Smooth muscle cell (in vitro differentiated cells): ENCODE measurements around the gene SS18L1. TPM values are rescaled to one million over a fixed set of nuclear protein-coding genes. Genes with fewer than 3 reads are reported as not detected.

Experiments used
- DNase-seq: peaks from one replicate; lab custom pipeline; 2025; ENCODE audit not compliant: unreplicated experiment; lab: John Stamatoyannopoulos, UW
- H2AFZ ChIP-seq: fragments of 200-600 bp; sonication (generic); 2 replicates; pipeline ENCODE4 v1.6.0; 2016; ENCODE audit warnings: antibody characterized with exemption, low read depth, mild to moderate bottlenecking
- H3F3A ChIP-seq: fragments of 200-600 bp; sonication (generic); 2 replicates; pipeline ENCODE4 v1.6.0; 2017; ENCODE audit warnings: antibody characterized with exemption, low read depth
- H3K27ac ChIP-seq: fragments of 200-600 bp; sonication (generic); 2 replicates; pipeline ENCODE4 v1.5.1; 2016; ENCODE audit warnings: low read depth, mild to moderate bottlenecking
- H3K27me3 ChIP-seq: fragments of 200-600 bp; sonication (generic); 2 replicates; pipeline ENCODE4 v1.6.1; 2016; ENCODE audit warnings: low read depth, mild to moderate bottlenecking
- H3K36me3 ChIP-seq: fragments of 200-600 bp; sonication (generic); 2 replicates; pipeline ENCODE4 v1.5.1; 2016; ENCODE audit warnings: low read depth
- H3K4me1 ChIP-seq: fragments of 200-600 bp; sonication (generic); 2 replicates; pipeline ENCODE4 v1.5.1; 2016; ENCODE audit warnings: low read depth
- H3K4me2 ChIP-seq: fragments of 200-600 bp; sonication (generic); 2 replicates; pipeline ENCODE4 v1.6.0; 2016; ENCODE audit warnings: mild to moderate bottlenecking
- H3K4me3 ChIP-seq: fragments of 200-600 bp; sonication (generic); 2 replicates; pipeline ENCODE4 v1.5.1; 2016; ENCODE audit warnings: mild to moderate bottlenecking
- H3K79me2 ChIP-seq: fragments of 200-600 bp; sonication (generic); 2 replicates; pipeline ENCODE4 v1.6.0; 2016; ENCODE audit warnings: low read depth, mild to moderate bottlenecking
- H3K9ac ChIP-seq: fragments of 200-600 bp; sonication (generic); 2 replicates; pipeline ENCODE4 v1.6.0; 2016; ENCODE audit warnings: low read depth
- H3K9me3 ChIP-seq: fragments of 200-600 bp; sonication (generic); replicated peaks from 2 replicates; pipeline ENCODE4 v1.5.1; 2016; ENCODE audit warnings: low read depth
- H4K20me1 ChIP-seq: fragments of 200-600 bp; sonication (generic); 2 replicates; pipeline ENCODE4 v1.6.0; 2016; ENCODE audit warnings: low read depth
- CTCF ChIP-seq: fragments of 200-600 bp; sonication (generic); IDR thresholded peaks from 2 replicates; pipeline ENCODE4 v1.5.1; 2017; ENCODE audit warnings: borderline replicate concordance, mild to moderate bottlenecking, antibody characterized with exemption; ENCODE audit not compliant: insufficient read depth, poor library complexity, severe bottlenecking
- WGBS: methylation state at CpG from one replicate; pipeline ENCODE4 v1.1.7; 2016; ENCODE audit warnings: low lambda C conversion rate; 5-methylcytosine and 5-hydroxymethylcytosine counted together
- polyA plus RNA-seq: library from polyadenylated mRNA; unstranded; fragments of >200 nt; fragmentation: Nextera tagmentation; extraction: Ambion mirVana; gene quantifications from 2 replicates; pipeline ENCODE4 v1.2.1, GENCODE V29; 2016
- total RNA-seq: library from RNA; depleted of rRNA; stranded (reverse); fragments of >200 nt; gene quantifications from 2 replicates; pipeline ENCODE4 v1.2.3, GENCODE V29; 2014

SS18L1 gene
- total and polyA plus RNA-seq, 2 experiments from 2014 or later: 2.3 to 10.1 TPM

GRCh38 chr20:62222266-62222850 is 78.8 kb downstream of the SS18L1 start:
- H3F3A ChIP-seq: no peaks in the 10 kb centered on the region
- no peak overlapping the region for H3K4me3 ChIP-seq
- H3K36me3 ChIP-seq: no peaks in the 10 kb centered on the region
- H3K27ac ChIP-seq: no peak overlapping the region
- no peak overlapping the region for H2AFZ ChIP-seq
- peaks cover 11% of the 10 kb centered on the region for H4K20me1 ChIP-seq
- no peaks in the 10 kb centered on the region for H3K79me2 ChIP-seq
- 82% methylated on average over 18 of the region's 18 CpGs for WGBS
- H3K9ac ChIP-seq: no peak overlapping the region
- no peak for DNase-seq
- no peak overlapping the region for H3K4me2 ChIP-seq
- peaks cover 83% of the 10 kb centered on the region for H3K27me3 ChIP-seq
- H3K4me1 ChIP-seq: peaks cover 23% of the 10 kb centered on the region
- no peak for TF ChIP-seq CTCF
- H3K9me3 ChIP-seq: no peaks in the 10 kb centered on the region

DNA sequence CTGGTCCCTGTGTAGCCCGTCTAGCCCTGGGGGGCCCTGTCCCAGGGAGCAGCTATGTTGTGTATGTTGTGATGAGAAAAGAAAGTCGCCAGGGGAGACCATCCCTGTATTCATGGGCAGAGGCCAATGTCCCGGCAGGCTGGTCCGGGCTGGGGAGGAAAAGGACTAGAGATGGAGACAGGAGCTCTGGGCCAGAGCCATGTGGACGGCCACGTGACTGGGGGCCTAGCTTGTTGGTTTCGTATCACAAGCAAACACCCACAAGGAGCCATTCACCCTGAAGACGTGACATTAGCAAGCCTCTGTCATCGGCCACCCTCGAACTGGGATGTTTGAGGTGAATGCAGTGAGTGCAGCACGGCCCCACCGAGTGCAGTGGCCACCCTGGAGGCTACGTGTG is 79.4 kb downstream of the SS18L1 start:
- WGBS: 78% methylated on average over 13 of the region's 13 CpGs
- H3K4me3 ChIP-seq: no peak overlapping the region
- H3K4me2 ChIP-seq: no peak overlapping the region
- TF ChIP-seq CTCF: no peak
- no peaks in the 10 kb centered on the region for H3K9me3 ChIP-seq
- H3K79me2 ChIP-seq: no peaks in the 10 kb centered on the region
- no peaks in the 10 kb centered on the region for H3K36me3 ChIP-seq
- H3K4me1 ChIP-seq: peaks cover 23% of the 10 kb centered on the region
- H3K27ac ChIP-seq: no peak overlapping the region
- H3K9ac ChIP-seq: no peak overlapping the region
- no peaks in the 10 kb centered on the region for H3F3A ChIP-seq
- no peak for DNase-seq
- no peak overlapping the region for H2AFZ ChIP-seq
- peaks cover 77% of the 10 kb centered on the region for H3K27me3 ChIP-seq
- H4K20me1 ChIP-seq: peaks cover 11% of the 10 kb centered on the region

DNA sequence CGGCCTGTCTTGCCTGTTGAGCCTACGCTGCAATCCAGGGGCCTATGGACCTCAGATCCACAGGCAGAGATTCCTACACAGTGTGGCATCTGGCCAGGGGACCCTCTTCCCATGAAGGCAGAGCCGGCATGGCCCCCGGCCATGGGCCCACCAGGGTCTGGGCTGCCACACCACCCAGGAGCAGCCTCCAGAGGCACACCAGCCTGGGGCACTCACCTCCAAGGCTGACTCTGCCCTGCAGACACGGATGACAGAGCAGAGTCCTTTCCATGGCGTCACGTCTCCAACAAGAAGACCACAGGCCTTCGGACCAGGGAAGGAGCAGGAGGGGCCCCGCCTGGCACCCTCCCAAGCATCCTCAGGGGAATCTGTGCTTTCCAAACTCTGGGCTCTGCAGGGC is 80.0 kb downstream of the SS18L1 start:
- Histone ChIP-seq H4K20me1 (peaks cover 11% of the 10 kb centered on the region), H3K36me3 (no peaks in the 10 kb centered on the region), H3K4me2 (no peak overlapping the region), H3K9ac (no peak overlapping the region), H2AFZ (no peak overlapping the region), H3F3A (no peaks in the 10 kb centered on the region), H3K27ac (no peak overlapping the region), H3K79me2 (no peaks in the 10 kb centered on the region), H3K4me1 (peaks cover 20% of the 10 kb centered on the region), H3K4me3 (no peak overlapping the region), H3K27me3 (peaks cover 71% of the 10 kb centered on the region), H3K9me3 (no peaks in the 10 kb centered on the region)
- no peak for DNase-seq
- WGBS: 88% methylated on average over 9 of the region's 9 CpGs
- no peak for TF ChIP-seq CTCF
